BLaER1 (cell line): ENCODE data around the gene FAM110C.
A peak's percentile ranks its signal among the peaks of the same experiment; 100 is the strongest.

Experiments used
- H3K27ac ChIP-seq: shearing (Covaris generic); formaldehyde crosslinking; 2 replicates; pipeline ENCODE4 v1.8.1; 2022
- H3K27me3 ChIP-seq: shearing (Covaris generic); formaldehyde crosslinking; 2 replicates; pipeline ENCODE4 v1.8.1; 2022
- H3K36me3 ChIP-seq: shearing (Covaris generic); formaldehyde crosslinking; 2 replicates; pipeline ENCODE4 v1.8.1; 2022
- H3K4me1 ChIP-seq: shearing (Covaris generic); formaldehyde crosslinking; 2 replicates; pipeline ENCODE4 v1.8.1; 2022
- H3K4me2 ChIP-seq: shearing (Covaris generic); formaldehyde crosslinking; 2 replicates; pipeline ENCODE4 v1.8.1; 2022
- H3K4me3 ChIP-seq: shearing (Covaris generic); formaldehyde crosslinking; 2 replicates; pipeline ENCODE4 v1.8.1; 2022
- H3K9ac ChIP-seq: shearing (Covaris generic); formaldehyde crosslinking; 2 replicates; pipeline ENCODE4 v1.8.1; 2022
- H3K9me3 ChIP-seq: shearing (Covaris generic); formaldehyde crosslinking; 2 replicates; pipeline ENCODE4 v1.8.1; 2022
- H4K20me1 ChIP-seq: shearing (Covaris generic); formaldehyde crosslinking; 2 replicates; pipeline ENCODE4 v1.8.1; 2022
- Cebpa-rat ChIP-seq: shearing (Covaris generic); IDR thresholded peaks from 2 replicates; pipeline ENCODE4 v1.8.1; 2022

The FAM110C gene, protein sequence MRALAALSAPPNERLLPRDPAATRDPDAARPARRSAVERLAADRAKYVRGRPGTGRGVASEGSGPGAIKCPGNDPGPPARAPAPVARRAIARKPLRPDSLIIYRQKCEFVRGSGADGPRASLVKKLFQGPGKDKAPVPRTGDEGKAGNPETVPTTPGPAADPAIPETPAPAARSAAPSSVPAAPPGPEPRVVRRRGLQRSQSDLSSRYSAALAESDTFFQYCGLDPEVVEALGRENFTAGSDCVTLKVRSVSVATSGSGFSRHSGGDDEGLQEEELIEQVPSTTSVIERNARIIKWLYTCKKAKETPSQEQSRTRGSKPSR

GRCh38 chr2:46471-47345, at the start of gene FAM110C:
Gene FAM110C, minus strand, starts transcription at chr2:46505. Its CDS starts 120 bp downstream, at chr2:46385.
- TF ChIP-seq Cebpa-rat, result no peak
- no peak within 1 kb of the TSS for H3K27ac ChIP-seq

GRCh38 chr2:92326-92725, 46.0 kb upstream of the FAM110C start:
- Histone ChIP-seq H3K4me3 (no peak overlapping the region), H3K9me3 (peaks cover 17% of the 10 kb centered on the region), H3K36me3 (no peaks in the 10 kb centered on the region), H3K4me2 (no peak overlapping the region), H3K27me3 (no peaks in the 10 kb centered on the region), H4K20me1 (no peaks in the 10 kb centered on the region), H3K4me1 (no peaks in the 10 kb centered on the region), H3K27ac (no peak overlapping the region), H3K9ac (no peak overlapping the region)
- no peak for TF ChIP-seq Cebpa-rat

More at GRCh38 chr2:46471-47345, at the start of gene FAM110C:
- Histone ChIP-seq H3K9me3 (peaks cover 24% of the 10 kb centered on the region), H3K27me3 (peaks cover 54% of the 10 kb centered on the region), H3K4me1 (peaks cover 21% of the 10 kb centered on the region), H4K20me1 (no peaks in the 10 kb centered on the region), H3K9ac (peak within 1 kb of the TSS; percentile 57; the same call in 1 of the 2 replicates), H3K4me3 (peak within 1 kb of the TSS; percentile 73), H3K4me2 (peak within 1 kb of the TSS; percentile 92), H3K36me3 (no peaks in the 10 kb centered on the region)

DNA sequence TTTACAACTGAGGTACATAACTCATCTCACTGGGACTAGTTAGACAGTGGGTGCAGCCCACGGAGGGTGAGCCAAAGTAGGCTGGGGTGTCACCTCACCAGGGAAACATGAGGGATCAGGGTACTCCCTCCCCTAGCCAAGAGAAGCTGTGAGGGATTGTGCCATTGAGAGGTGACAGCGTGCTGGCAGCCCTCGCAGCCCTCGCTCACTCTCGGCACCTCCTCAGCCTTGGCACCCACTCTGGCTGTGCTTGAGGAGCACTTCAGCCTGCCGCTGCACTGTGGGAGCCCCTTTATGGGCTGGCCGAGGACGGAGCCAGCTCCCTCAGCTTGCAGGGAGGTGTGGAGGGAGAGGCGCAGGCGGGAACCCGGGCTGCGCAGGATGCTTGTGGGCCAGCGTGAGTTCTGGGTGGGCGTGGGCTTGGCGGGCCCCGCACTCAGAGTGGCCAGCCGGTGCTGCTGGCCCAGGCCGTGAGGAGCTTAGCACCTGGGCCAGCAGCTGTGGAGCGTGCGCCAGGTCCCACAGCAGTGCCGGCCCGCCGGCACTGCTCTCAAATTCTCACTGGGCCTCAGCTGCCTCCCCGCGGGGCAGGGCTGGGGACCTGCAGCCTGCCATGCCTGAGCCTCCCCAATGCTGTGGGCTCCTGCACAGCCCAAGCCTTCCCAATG, 44.5 kb upstream of the FAM110C start:
- Histone ChIP-seq H4K20me1 (no peaks in the 10 kb centered on the region), H3K27me3 (no peaks in the 10 kb centered on the region), H3K4me1 (no peaks in the 10 kb centered on the region), H3K27ac (no peak overlapping the region), H3K9me3 (peaks cover 17% of the 10 kb centered on the region), H3K9ac (no peak overlapping the region), H3K4me3 (no peak overlapping the region), H3K4me2 (no peak overlapping the region), H3K36me3 (no peaks in the 10 kb centered on the region)
- TF ChIP-seq Cebpa-rat, result no peak

DNA sequence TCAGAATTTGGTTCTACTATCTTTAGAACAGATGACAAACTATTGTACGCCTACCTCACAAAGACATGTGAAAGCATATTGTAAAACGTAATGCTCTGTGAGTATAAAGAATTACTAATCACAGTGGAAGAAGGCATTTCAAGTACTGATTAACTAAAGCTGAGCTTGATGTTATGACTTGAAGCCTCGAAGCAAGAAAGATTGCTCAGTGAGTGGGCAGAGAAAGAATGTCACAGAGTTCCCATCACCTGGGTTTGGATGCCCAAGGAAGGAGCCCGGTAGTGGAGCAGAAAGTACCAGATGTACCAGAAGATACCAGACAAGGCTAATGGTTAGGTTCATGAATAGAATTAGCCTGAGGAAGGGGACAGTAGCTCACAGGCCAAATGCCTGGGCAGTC, 39.5 kb upstream of the FAM110C start:
- Histone ChIP-seq H3K4me3 (no peak overlapping the region), H3K4me1 (no peaks in the 10 kb centered on the region), H3K9ac (no peak overlapping the region), H3K36me3 (no peaks in the 10 kb centered on the region), H3K27ac (no peak overlapping the region), H3K27me3 (no peaks in the 10 kb centered on the region), H3K9me3 (peaks cover 4% of the 10 kb centered on the region), H4K20me1 (no peaks in the 10 kb centered on the region), H3K4me2 (no peak overlapping the region)
- no peak for TF ChIP-seq Cebpa-rat

DNA sequence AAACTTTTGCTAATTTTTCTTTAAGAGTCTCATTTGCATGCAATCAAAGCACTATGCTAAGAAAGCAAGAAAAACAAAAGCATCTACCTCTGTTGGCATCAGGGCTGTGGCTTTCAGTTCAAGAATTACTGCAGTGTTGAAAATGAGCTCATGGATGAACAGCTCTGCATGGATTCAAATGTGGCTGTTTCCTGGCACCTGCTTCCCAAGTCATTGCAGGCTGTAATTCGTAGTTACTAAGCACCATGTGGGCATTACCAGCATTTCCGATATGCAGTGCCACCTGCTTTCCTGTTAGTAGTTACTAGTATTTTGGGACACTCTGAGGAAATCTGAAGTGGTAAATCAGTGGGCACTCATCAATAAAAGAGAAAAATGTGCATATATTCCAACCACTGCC, 37.8 kb upstream of the FAM110C start:
- H3K4me2 ChIP-seq, result no peak overlapping the region
- no peaks in the 10 kb centered on the region for H3K9me3 ChIP-seq
- no peaks in the 10 kb centered on the region for H3K36me3 ChIP-seq
- H3K27me3 ChIP-seq, result no peaks in the 10 kb centered on the region
- H3K27ac ChIP-seq, result no peak overlapping the region
- no peaks in the 10 kb centered on the region for H3K4me1 ChIP-seq
- no peak for TF ChIP-seq Cebpa-rat
- no peak overlapping the region for H3K9ac ChIP-seq
- no peaks in the 10 kb centered on the region for H4K20me1 ChIP-seq
- no peak overlapping the region for H3K4me3 ChIP-seq

- no peak overlapping the region for H3K4me3 ChIP-seq
- no peak overlapping the region for H3K9ac ChIP-seq
- no peak overlapping the region for H3K4me2 ChIP-seq
- H3K27ac ChIP-seq, result no peak overlapping the region
- H3K9me3 ChIP-seq, result peaks cover 22% of the 10 kb centered on the region
- no peaks in the 10 kb centered on the region for H3K27me3 ChIP-seq
- no peaks in the 10 kb centered on the region for H3K36me3 ChIP-seq
- no peaks in the 10 kb centered on the region for H4K20me1 ChIP-seq
- no peaks in the 10 kb centered on the region for H3K4me1 ChIP-seq
- TF ChIP-seq Cebpa-rat, result no peak
Observed at GRCh38 chr2:80971-81736, 34.8 kb upstream of the FAM110C start.

- Histone ChIP-seq H3K27me3 (no peaks in the 10 kb centered on the region), H3K36me3 (no peaks in the 10 kb centered on the region), H4K20me1 (no peaks in the 10 kb centered on the region), H3K4me1 (no peaks in the 10 kb centered on the region), H3K9ac (no peak overlapping the region), H3K27ac (no peak overlapping the region), H3K4me3 (no peak overlapping the region), H3K4me2 (no peak overlapping the region), H3K9me3 (peaks cover 23% of the 10 kb centered on the region)
- TF ChIP-seq Cebpa-rat, result no peak
Observed at GRCh38 chr2:80378-80777, 34.1 kb upstream of the FAM110C start.

- peaks cover 4% of the 10 kb centered on the region; the same call in 1 of the 2 replicates for H3K9me3 ChIP-seq
- H3K36me3 ChIP-seq, result no peaks in the 10 kb centered on the region
- H3K4me1 ChIP-seq, result no peaks in the 10 kb centered on the region
- no peak overlapping the region for H3K9ac ChIP-seq
- no peak for TF ChIP-seq Cebpa-rat
- no peaks in the 10 kb centered on the region for H3K27me3 ChIP-seq
- H3K4me2 ChIP-seq, result no peak overlapping the region
- no peaks in the 10 kb centered on the region for H4K20me1 ChIP-seq
- no peak overlapping the region for H3K4me3 ChIP-seq
- H3K27ac ChIP-seq, result no peak overlapping the region
Observed at GRCh38 chr2:71309-72035, 25.2 kb upstream of the FAM110C start.
